Rectal smooth muscle tissue (tissue), 1 donor: ENCODE measurements around the gene NOD1.

Experiments used
- H3K27ac ChIP-seq: one replicate; pipeline ENCODE4 v1.7.0; 2013; ENCODE audit warnings: low read depth, low read length, inconsistent platforms
- H3K27me3 ChIP-seq: one replicate; pipeline ENCODE4 v1.7.0; 2013; ENCODE audit warnings: low read length; ENCODE audit not compliant: control insufficient read depth, insufficient read depth
- H3K36me3 ChIP-seq: one replicate; pipeline ENCODE4 v1.7.0; 2013; ENCODE audit warnings: low read length; ENCODE audit not compliant: control insufficient read depth, insufficient read depth
- H3K4me1 ChIP-seq: one replicate; pipeline ENCODE4 v1.7.0; 2013; ENCODE audit warnings: low read length; ENCODE audit not compliant: control insufficient read depth, insufficient read depth
- H3K4me3 ChIP-seq: one replicate; pipeline ENCODE4 v1.7.0; 2013; ENCODE audit warnings: low read length
- H3K9ac ChIP-seq: one replicate; pipeline ENCODE4 v1.7.0; 2013; ENCODE audit warnings: low read length

Gene NOD1

DNA sequence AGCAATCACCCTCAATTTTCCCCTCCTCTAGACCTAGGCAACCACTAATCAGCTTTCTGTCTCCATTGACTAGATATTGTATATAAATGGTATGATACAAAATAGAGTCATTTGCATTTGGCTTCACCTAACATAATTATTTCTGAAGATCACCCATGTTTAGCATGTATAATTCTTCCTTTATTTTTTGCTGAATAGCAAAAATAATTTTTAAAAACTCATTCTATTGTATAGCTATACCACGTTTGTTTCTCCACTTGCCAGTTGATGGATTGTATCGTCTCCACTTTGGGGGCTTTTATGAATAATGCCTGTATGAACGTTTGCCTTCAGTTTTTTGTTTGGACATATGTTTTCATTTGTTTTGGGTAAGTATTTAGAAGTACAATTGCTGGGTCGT, 98.8 kb downstream of the NOD1 start:
- Histone ChIP-seq H3K27ac (no peak overlapping the region), H3K36me3 (no peaks in the 10 kb centered on the region), H3K4me3 (no peak overlapping the region), H3K9ac (no peak overlapping the region), H3K27me3 (no peaks in the 10 kb centered on the region), H3K4me1 (no peaks in the 10 kb centered on the region)

DNA sequence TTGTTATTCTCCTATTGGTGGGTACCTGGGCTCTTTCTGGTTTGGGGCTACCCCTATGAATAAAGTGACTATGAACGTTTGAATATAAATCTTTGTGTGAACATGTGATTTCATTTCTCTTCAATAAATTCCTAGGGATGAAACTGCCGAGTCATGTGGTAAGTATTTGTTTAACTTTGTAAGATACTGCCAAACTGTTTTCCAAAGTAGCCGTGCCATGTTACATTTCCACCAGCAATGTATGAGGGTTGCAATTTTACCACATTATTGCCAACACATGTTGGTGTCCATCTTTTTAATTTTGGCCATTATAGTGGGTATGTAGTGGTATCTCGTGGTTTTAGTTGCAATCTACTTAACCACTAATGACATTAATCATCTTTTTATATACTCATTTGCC, 99.5 kb downstream of the NOD1 start:
- Histone ChIP-seq H3K4me3 (no peak overlapping the region), H3K4me1 (no peaks in the 10 kb centered on the region), H3K27ac (no peak overlapping the region), H3K9ac (no peak overlapping the region), H3K27me3 (no peaks in the 10 kb centered on the region), H3K36me3 (no peaks in the 10 kb centered on the region)

DNA sequence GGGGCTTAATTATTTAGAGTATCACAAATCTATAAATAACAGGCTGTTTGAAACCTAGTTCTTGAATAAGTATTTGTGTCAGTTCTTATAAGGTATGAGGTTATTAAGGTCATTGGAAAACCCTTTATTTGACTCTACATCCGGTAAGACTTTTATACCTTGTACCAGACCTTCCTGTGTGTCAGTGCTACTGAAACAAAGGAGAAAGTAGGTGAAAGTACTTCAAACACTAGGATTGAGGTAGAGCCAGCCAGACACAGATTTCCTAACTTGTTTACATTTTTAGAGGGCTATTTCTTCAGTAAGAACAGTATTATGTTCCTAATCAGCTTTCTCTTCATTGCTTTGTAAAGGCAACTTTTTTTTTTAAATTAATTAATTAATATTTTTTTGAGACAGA, 100.3 kb downstream of the NOD1 start:
- Histone ChIP-seq H3K9ac (no peak overlapping the region), H3K36me3 (no peaks in the 10 kb centered on the region), H3K27me3 (no peaks in the 10 kb centered on the region), H3K27ac (no peak overlapping the region), H3K4me3 (no peak overlapping the region), H3K4me1 (no peaks in the 10 kb centered on the region)
